Heart left ventricle (tissue), 16 donors: Measurements from ENCODE around the gene ID3. TPM values are rescaled to one million over a fixed set of nuclear protein-coding genes. Genes with fewer than 3 reads are reported as not detected.

Experiments used
- ATAC-seq, 4 donors: fragments of 200-7000 bp; cut with Tn5 transposase; one replicate each; pipeline ENCODE4 v1.9.1; 2020 to 2022; ENCODE audit warnings: moderate library complexity in 4 of 4, mild to moderate bottlenecking in 3 of 4, moderate number of reproducible peaks in 1 of 4
- DNase-seq, 5 donors: peaks; one replicate each; pipeline ENCODE4 v3.0.0-alpha.2; 2020
- H3K27ac ChIP-seq, 12 donors: fragments of 200-600 bp; sonication (generic) in 4 of 12; one replicate each; pipeline versions ENCODE4 v1.5.0 to v1.8.0; 2016 to 2022; ENCODE audit warnings: mild to moderate bottlenecking in 2 of 12
- H3K27me3 ChIP-seq, 9 donors: fragments of 200-600 bp; sonication (generic) in 2 of 9; one replicate each; pipeline versions ENCODE4 v1.5.1 to v1.8.0; 2016 to 2022; ENCODE audit warnings: mild to moderate bottlenecking in 3 of 9
- H3K36me3 ChIP-seq, 9 donors: fragments of 200-600 bp; sonication (generic) in 2 of 9; one replicate each; pipeline versions ENCODE4 v1.5.0 to v1.8.0; 2018 to 2022; ENCODE audit warnings: mild to moderate bottlenecking in 2 of 9
- H3K4me1 ChIP-seq, 12 donors: fragments of 200-600 bp; sonication (generic) in 4 of 12; one replicate each; pipeline versions ENCODE4 v1.5.0 to v1.8.0; 2016 to 2022; ENCODE audit warnings: mild to moderate bottlenecking in 3 of 12
- H3K4me3 ChIP-seq, 12 donors: fragments of 200-600 bp; sonication (generic) in 4 of 12; one replicate each; pipeline versions ENCODE4 v1.5.0 to v1.8.0; 2017 to 2022; ENCODE audit warnings: mild to moderate bottlenecking in 9 of 12, moderate library complexity in 4 of 12
- H3K9me3 ChIP-seq, 12 donors: fragments of 200-600 bp; sonication (generic) in 4 of 12; one replicate each; pipeline versions ENCODE4 v1.5.0 to v1.8.0; 2016 to 2022; ENCODE audit warnings: mild to moderate bottlenecking in 1 of 12
- POLR2A ChIP-seq, 2 donors: fragments of 450-650 bp; IDR thresholded peaks; one replicate each; pipeline ENCODE4 v1.6.1; 2017; ENCODE audit warnings: antibody characterized with exemption in 2 of 2, mild to moderate bottlenecking in 2 of 2, moderate library complexity in 2 of 2
- WGBS, 4 donors: extraction: QIAGEN DNeasy Blood & Tissue Kit in 2 of 4; methylation state at CpG; one replicate each; pipeline versions ENCODE4 v1.1.5 to v1.1.7; 2013 to 2018; 5-methylcytosine and 5-hydroxymethylcytosine counted together
- intact Hi-C, 10 donors: fragments of 100-400 bp; cut with DNase I; formaldehyde crosslinking; loops; one replicate each; pipeline versions ENCODE4 v1.11.1 to v1.14.2; 2022
- polyA plus RNA-seq, 2 donors: library from polyadenylated mRNA; stranded (reverse); fragments of 200-250 nt; gene quantifications; one replicate each; pipeline ENCODE4 v1.2.3, GENCODE V29; 2013
- total RNA-seq, 9 donors: library from RNA; depleted of rRNA in 2 of 9; stranded (reverse); fragments of >200 nt in 2 of 9; fragmentation: NEBNext Ultra II Directional in 3 of 9; extraction: Animal tissue kit (Norgen Biotek cat#: 25700) in 3 of 9; gene quantifications; one replicate each; pipeline versions ENCODE4 v1.1.0 to v1.2.4, GENCODE V29; 2016 to 2023
- TF ChIP-seq, protein P1 (sequence below), 12 donors: fragments of 200-600 bp; sonication (generic) in 4 of 12; IDR thresholded peaks; one replicate each; pipeline versions ENCODE4 v1.5.0 to v1.8.0; 2018 to 2022; ENCODE audit warnings: antibody characterized with exemption in 12 of 12, mild to moderate bottlenecking in 5 of 12
- donor health status: ischemic (EF 13 %, LVEDD 7.1; RV severe dilation, severe dysfunction).
- donor health status: healthy with polysubstance abuse.
- donor health status: DM: no; HTN: yes; CAD: no.
- donor health status: DM: no; HTN: no; CAD: no.
- donor health status: ischemic (EF 25% LVEDD 6.9; RV normal size, moderate dysfunction).
- donor health status: ischemic (EF 25% LVEDD 5.7; RV mildly dilated, moderate dysfunction).
- donor health status: healthy.
- donor health status: DM: yes; HTN: yes; CAD: no.
- donor health status: ischemic (EF 35%, LVEDD 5.7; RV mildly dilated, moderate dysfunction).
- donor health status: nonischemic (EF 11% LVEDD 7.7; RV severe dilation, severe dysfunction).
- donor health status: DM: yes; HTN: yes; CAD: no.
- donor health status: PGD.
- donor health status: ischemic (EF 29% LVEDD 5.4; RV normal size, mild dysfunction).
- donor health status: nonischemic (EF 23%, LVEDD 6.1; RV moderate dilation, normal function).

Gene ID3
- total and polyA plus RNA-seq, 11 donors = 55.3 to 185 (median 91.0) TPM

GRCh38 chr1:23597635-23598388 is 38.5 kb upstream of the ID3 start:
- Histone ChIP-seq H3K4me3 (no peak overlapping the region), H3K27me3 (no peaks in the 10 kb centered on the region), H3K27ac (peak overlapping the region in 3 of 12 donors; percentile 12 to 42 (median 23)), H3K9me3 (no peaks in the 10 kb centered on the region), H3K4me1 (peaks cover 0 to 33% (median 15%) of the 10 kb centered on the region in 12 donors), H3K36me3 (no peaks in the 10 kb centered on the region)
- WGBS, 4 donors = 37 to 45% (median 40%) methylated on average over 4 of the region's 4 CpGs
- intact Hi-C loops = no loop called here
- ATAC-seq (peak in 1 of 4 donors; percentile 42), DNase-seq (no peak)
- no peak for TF ChIP-seq POLR2A (IDR thresholded peaks at IDR 0.05)
- TF ChIP-seq, protein P1, sequence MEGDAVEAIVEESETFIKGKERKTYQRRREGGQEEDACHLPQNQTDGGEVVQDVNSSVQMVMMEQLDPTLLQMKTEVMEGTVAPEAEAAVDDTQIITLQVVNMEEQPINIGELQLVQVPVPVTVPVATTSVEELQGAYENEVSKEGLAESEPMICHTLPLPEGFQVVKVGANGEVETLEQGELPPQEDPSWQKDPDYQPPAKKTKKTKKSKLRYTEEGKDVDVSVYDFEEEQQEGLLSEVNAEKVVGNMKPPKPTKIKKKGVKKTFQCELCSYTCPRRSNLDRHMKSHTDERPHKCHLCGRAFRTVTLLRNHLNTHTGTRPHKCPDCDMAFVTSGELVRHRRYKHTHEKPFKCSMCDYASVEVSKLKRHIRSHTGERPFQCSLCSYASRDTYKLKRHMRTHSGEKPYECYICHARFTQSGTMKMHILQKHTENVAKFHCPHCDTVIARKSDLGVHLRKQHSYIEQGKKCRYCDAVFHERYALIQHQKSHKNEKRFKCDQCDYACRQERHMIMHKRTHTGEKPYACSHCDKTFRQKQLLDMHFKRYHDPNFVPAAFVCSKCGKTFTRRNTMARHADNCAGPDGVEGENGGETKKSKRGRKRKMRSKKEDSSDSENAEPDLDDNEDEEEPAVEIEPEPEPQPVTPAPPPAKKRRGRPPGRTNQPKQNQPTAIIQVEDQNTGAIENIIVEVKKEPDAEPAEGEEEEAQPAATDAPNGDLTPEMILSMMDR (IDR thresholded peaks at IDR 0.05) = no peak

DNA sequence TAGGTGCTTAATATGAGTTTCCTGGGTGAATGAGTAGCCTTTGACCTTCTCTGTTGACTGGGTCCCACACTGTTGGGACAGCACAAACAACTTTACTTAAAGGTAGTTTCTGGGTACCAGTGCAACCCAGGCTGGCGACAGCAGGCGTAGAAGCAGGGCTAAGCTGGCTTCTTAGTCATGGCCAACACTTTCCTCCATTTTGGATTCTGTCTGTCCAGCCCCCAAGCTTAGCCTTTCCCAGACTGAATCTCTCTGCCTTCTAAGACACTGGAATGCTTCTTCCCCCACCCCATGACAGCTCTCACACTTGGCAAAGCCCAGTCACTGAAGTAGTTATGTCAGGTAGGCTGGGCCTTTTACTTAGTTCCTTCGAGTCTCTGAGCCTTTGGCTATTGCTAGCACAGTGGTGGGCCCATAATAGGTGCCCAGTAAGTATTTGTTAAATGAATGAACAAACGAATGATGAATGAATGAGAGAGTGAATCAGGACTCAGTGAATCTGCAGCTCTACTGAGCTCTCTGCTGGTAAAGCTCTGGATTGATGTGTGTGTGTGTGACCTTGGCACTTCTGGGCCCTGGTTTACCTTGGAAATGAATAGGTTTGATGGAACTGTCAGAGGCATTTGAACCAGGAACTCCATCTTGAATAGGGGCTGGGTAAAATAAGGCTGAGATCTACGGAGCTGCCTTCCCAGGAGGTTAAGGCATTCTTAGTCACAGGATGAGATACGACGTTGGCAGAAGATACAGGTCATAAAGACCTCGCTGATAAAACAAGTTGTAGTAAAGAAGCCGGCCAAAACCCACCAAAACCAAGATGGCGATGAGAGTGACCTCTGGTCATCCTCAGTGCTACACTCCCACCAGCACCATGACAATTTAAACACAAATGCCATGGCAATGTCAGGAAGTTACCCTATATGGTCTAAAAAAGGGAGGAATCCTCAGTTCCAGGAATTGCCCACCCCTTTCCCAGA is 37.4 kb upstream of the ID3 start:
- H3K27ac ChIP-seq = no peak overlapping the region
- intact Hi-C loops = no loop called here
- DNase-seq (peak in 1 of 5 donors; percentile 15), ATAC-seq (no peak)
- 88 to 92% (median 89%) methylated on average over 10 of the region's 10 CpGs for WGBS, 4 donors
- no peak overlapping the region for H3K4me3 ChIP-seq
- H3K9me3 ChIP-seq = no peaks in the 10 kb centered on the region
- no peaks in the 10 kb centered on the region for H3K36me3 ChIP-seq
- peaks cover 0 to 44% (median 21%) of the 10 kb centered on the region in 12 donors for H3K4me1 ChIP-seq
- TF ChIP-seq, protein P1 (IDR thresholded peaks at IDR 0.05) = no peak
- TF ChIP-seq POLR2A (IDR thresholded peaks at IDR 0.05) = no peak
- no peaks in the 10 kb centered on the region for H3K27me3 ChIP-seq

- DNase-seq (peak in 1 of 5 donors; percentile 37), ATAC-seq (no peak)
- Histone ChIP-seq H3K4me3 (no peak overlapping the region), H3K36me3 (no peaks in the 10 kb centered on the region), H3K27ac (no peak overlapping the region), H3K4me1 (peaks cover 0 to 47% (median 26%) of the 10 kb centered on the region in 12 donors), H3K9me3 (no peaks in the 10 kb centered on the region), H3K27me3 (no peaks in the 10 kb centered on the region)
- TF ChIP-seq POLR2A (IDR thresholded peaks at IDR 0.05) = no peak
- TF ChIP-seq, protein P1 (IDR thresholded peaks at IDR 0.05) = no peak
- WGBS, 4 donors = 83 to 96% (median 95%) methylated on average over 7 of the region's 7 CpGs
- intact Hi-C loops = loop anchor here in 1 of 10 donors (5.0 kb wide), 1 partner anchor 37 kb away; no protein-coding TSS in a partner anchor
These were observed 35.6 kb upstream of the ID3 start for GRCh38 chr1:23594927-23595353.
